Kidney (tissue), 14 donors: ENCODE data around the gene DBT. TPM values are rescaled to one million over a fixed set of nuclear protein-coding genes. Genes with fewer than 3 reads are reported as not detected.
"Not testable (repeated sequence)": the region's sequence is repeated elsewhere in the genome, so short reads cannot be mapped to it uniquely, and the experiment has no call there.

ENCODE experiments used
- DNase-seq, 5 donors: peaks; one replicate each; pipeline ENCODE4 v3.0.0-alpha.2; 2013 to 2020
- FAIRE-seq: peaks from 2 replicates; lab custom pipeline; 2012; peaks lifted over from hg19 to GRCh38; lab: Jason Lieb, UNC
- H3K27ac ChIP-seq, 2 donors: one replicate each; pipeline ENCODE4 v1.7.0; 2013; ENCODE audit warnings: low read depth in 2 of 2, low read length in 2 of 2, inconsistent platforms in 1 of 2
- H3K27me3 ChIP-seq: one replicate; pipeline ENCODE4 v1.7.1; 2013; ENCODE audit warnings: low read length, inconsistent platforms; ENCODE audit not compliant: control insufficient read depth, insufficient read depth
- H3K36me3 ChIP-seq, 3 donors: one replicate each; pipeline versions ENCODE4 v1.7.0 to v1.7.1; 2013; ENCODE audit warnings: low read length in 3 of 3, control low read depth in 1 of 3, inconsistent platforms in 1 of 3; ENCODE audit not compliant: insufficient read depth in 3 of 3, control insufficient read depth in 2 of 3
- H3K4me1 ChIP-seq, 3 donors: one replicate each; pipeline versions ENCODE4 v1.7.0 to v1.7.1; 2013; ENCODE audit warnings: low read length in 3 of 3, inconsistent platforms in 1 of 3, low read depth in 1 of 3; ENCODE audit not compliant: control insufficient read depth in 2 of 3, insufficient read depth in 2 of 3
- H3K4me3 ChIP-seq, 3 donors: one replicate each; pipeline versions ENCODE4 v1.7.0 to v1.8.1; 2013; ENCODE audit warnings: low read length in 3 of 3, control low read depth in 1 of 3, inconsistent platforms in 1 of 3
- H3K9ac ChIP-seq, 3 donors: one replicate each; pipeline versions ENCODE4 v1.7.0 to v1.7.1; 2013; ENCODE audit warnings: low read length in 3 of 3, control low read depth in 1 of 3, inconsistent platforms in 1 of 3
- H3K9me3 ChIP-seq, 3 donors: one replicate each; pipeline versions ENCODE4 v1.7.0 to v1.7.1; 2013; ENCODE audit warnings: low read length in 3 of 3, control low read depth in 1 of 3, inconsistent platforms in 1 of 3; ENCODE audit not compliant: control insufficient read depth in 2 of 3, insufficient read depth in 1 of 3
- intact Hi-C: fragments of 100-400 bp; cut with DNase I; formaldehyde crosslinking; loops from one replicate; pipeline ENCODE4 v1.11.1; 2022
- polyA plus RNA-seq: library from polyadenylated mRNA; stranded (reverse); fragments of 350-450 nt; fragmentation: Illumina TruSeq; extraction: RNeasy Lipid Tissue Mini Kit (QIAGEN cat#74804); gene quantifications from one replicate; pipeline ENCODE4 v1.2.3, GENCODE V29; 2014; ENCODE audit warnings: low read depth, low replicate concordance; ENCODE audit not compliant: insufficient read depth
- total RNA-seq: library from RNA; stranded (reverse); fragmentation: NEBNext Ultra II Directional; extraction: Animal tissue kit (Norgen Biotek cat#: 25700); gene quantifications from one replicate; pipeline ENCODE4 v1.2.1, GENCODE V29; 2021
- TF ChIP-seq, protein P1 (sequence below): IDR thresholded peaks from 3 replicates; pipeline ENCODE4 v1.5.1; 2012; ENCODE audit warnings: mild to moderate bottlenecking, moderate library complexity, borderline replicate concordance; ENCODE audit not compliant: insufficient read depth; ENCODE audit errors: extremely low read depth
- donor health status: control.
- donor health status: control.
- donor health status: control.
- donor health status: control.
- donor health status: control.
- donor health status: DM: yes; HTN: yes; CAD: no.
- donor health status: Normal renal cell carcinoma (clear cell type).

DBT gene
- total and polyA plus RNA-seq, 2 donors from 2014 or later = 7.7 to 18.7 TPM

DNA sequence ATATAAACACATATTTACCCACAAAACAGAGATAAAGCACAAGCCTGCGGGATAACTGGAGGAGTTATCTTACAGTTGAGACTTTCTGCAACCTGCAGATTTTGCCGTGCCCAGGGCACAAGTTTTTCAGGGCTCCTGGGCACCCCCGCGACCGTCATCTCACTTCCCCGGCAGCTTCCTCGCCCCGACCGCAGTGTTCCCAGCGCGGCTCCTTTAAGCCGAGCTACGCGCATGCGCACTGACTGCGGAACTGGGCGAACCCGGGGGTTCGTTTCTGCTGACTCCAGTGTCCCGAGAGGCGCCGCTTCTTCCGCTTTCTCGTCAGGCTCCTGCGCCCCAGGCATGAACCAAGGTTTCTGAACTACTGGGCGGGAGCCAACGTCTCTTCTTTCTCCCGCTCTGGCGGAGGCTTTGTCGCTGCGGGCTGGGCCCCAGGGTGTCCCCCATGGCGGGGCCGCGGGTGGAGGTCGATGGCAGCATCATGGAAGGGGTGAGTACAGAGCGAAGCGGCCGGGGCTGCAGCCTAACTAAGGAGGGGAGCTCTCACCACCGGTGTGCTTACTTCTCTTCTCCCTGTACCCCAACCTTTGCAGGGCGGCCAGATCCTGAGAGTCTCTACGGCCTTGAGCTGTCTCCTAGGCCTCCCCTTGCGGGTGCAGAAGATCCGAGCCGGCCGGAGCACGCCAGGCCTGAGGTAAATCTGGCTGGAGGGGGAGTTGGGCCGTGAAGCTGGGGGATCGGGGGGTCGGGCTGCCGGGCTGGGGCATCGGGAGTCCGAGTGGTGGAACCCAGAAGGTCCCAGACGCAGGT lies 16.5 kb upstream of the DBT start, which contains the start of gene RTCA:
TSS of gene RTCA (plus strand) at position 286 of the 810 bp plus-strand sequence. CDS start at position 446, 160 bp downstream.
- Histone ChIP-seq H3K4me3 (peak within 1 kb of the TSS; percentile 87 to 98 (median 92)), H3K27ac (peak within 1 kb of the TSS; percentile 71 to 81), H3K9me3 (peaks cover 0 to 9% (median 0%) of the 10 kb centered on the region in 3 donors), H3K27me3 (no peaks in the 10 kb centered on the region), H3K4me1 (peaks cover 0 to 16% (median 6%) of the 10 kb centered on the region in 3 donors), H3K9ac (peak within 1 kb of the TSS; percentile 72 to 97 (median 81)), H3K36me3 (peaks cover 9 to 19% (median 10%) of the 10 kb centered on the region in 3 donors)
- TF ChIP-seq, protein P1, sequence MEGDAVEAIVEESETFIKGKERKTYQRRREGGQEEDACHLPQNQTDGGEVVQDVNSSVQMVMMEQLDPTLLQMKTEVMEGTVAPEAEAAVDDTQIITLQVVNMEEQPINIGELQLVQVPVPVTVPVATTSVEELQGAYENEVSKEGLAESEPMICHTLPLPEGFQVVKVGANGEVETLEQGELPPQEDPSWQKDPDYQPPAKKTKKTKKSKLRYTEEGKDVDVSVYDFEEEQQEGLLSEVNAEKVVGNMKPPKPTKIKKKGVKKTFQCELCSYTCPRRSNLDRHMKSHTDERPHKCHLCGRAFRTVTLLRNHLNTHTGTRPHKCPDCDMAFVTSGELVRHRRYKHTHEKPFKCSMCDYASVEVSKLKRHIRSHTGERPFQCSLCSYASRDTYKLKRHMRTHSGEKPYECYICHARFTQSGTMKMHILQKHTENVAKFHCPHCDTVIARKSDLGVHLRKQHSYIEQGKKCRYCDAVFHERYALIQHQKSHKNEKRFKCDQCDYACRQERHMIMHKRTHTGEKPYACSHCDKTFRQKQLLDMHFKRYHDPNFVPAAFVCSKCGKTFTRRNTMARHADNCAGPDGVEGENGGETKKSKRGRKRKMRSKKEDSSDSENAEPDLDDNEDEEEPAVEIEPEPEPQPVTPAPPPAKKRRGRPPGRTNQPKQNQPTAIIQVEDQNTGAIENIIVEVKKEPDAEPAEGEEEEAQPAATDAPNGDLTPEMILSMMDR = no peak
- intact Hi-C loops = no loop called here
- no peak for FAIRE-seq
- DNase-seq = peak; percentile 95 to 99 (median 97)

GRCh38 chr1:100265562-100265930 lies 15.9 kb upstream of the DBT start:
- TF ChIP-seq, protein P1 = no peak
- no peak for FAIRE-seq
- H3K4me1 ChIP-seq = peaks cover 0 to 16% (median 6%) of the 10 kb centered on the region in 3 donors
- no peaks in the 10 kb centered on the region for H3K27me3 ChIP-seq
- H3K9me3 ChIP-seq = peaks cover 0 to 11% (median 0%) of the 10 kb centered on the region in 3 donors
- peak overlapping the region; percentile 71 to 81 for H3K27ac ChIP-seq
- no peak for DNase-seq
- peak overlapping the region; percentile 87 to 98 (median 92) for H3K4me3 ChIP-seq
- intact Hi-C loops = no loop called here
- H3K9ac ChIP-seq = peak overlapping the region; percentile 72 to 97 (median 75)
- peaks cover 6 to 14% (median 8%) of the 10 kb centered on the region in 3 donors for H3K36me3 ChIP-seq

DNA sequence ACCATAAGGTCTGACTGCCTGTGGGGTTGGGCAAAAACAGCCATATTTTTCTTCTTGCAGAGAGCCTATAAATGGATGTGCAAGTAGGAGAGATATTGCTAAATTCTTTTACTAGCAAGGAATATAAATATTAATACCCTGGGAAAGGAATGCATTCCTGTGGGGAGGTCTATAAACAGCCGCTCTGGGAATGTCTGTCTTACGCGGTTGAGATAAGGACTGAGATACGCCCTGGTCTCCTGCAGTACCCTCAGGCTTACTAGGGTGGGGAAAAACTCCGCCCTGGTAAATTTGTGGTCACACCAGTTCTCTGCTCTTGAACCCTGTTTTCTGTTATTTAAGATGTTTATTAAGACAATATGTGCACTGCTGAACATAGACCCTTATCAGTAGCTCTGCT lies 14.4 kb upstream of the DBT start:
- DNase-seq, H3K9ac ChIP-seq, FAIRE-seq, H3K4me3 ChIP-seq, intact Hi-C loops, H3K27me3 ChIP-seq, H3K27ac ChIP-seq, H3K36me3 ChIP-seq: not testable (repeated sequence)
- Histone ChIP-seq H3K4me1 (peaks cover 0 to 16% (median 6%) of the 10 kb centered on the region in 3 donors), H3K9me3 (peaks cover 0 to 11% (median 0%) of the 10 kb centered on the region in 3 donors)

- FAIRE-seq (no peak), DNase-seq (no peak)
- TF ChIP-seq, protein P1 = no peak
- H3K27ac ChIP-seq = no peak overlapping the region
- no peak overlapping the region for H3K4me3 ChIP-seq
- no peaks in the 10 kb centered on the region for H3K36me3 ChIP-seq
- no peak overlapping the region for H3K9ac ChIP-seq
- H3K4me1 ChIP-seq = peaks cover 0 to 3% (median 0%) of the 10 kb centered on the region in 3 donors
- H3K27me3 ChIP-seq = no peaks in the 10 kb centered on the region
- intact Hi-C loops = no loop called here
- H3K9me3 ChIP-seq = peaks cover 0 to 11% (median 0%) of the 10 kb centered on the region in 3 donors
Measured at GRCh38 chr1:100261686-100262085, 12.1 kb upstream of the DBT start.

GRCh38 chr1:100258427-100258826 lies 8.8 kb upstream of the DBT start:
- FAIRE-seq, H3K27ac ChIP-seq, H3K36me3 ChIP-seq, H3K4me3 ChIP-seq, intact Hi-C loops, H3K9me3 ChIP-seq, H3K4me1 ChIP-seq, DNase-seq, H3K27me3 ChIP-seq, H3K9ac ChIP-seq: not testable (repeated sequence)

- H3K27me3 ChIP-seq, H3K9ac ChIP-seq, H3K4me3 ChIP-seq, H3K9me3 ChIP-seq, DNase-seq, H3K27ac ChIP-seq, H3K36me3 ChIP-seq, FAIRE-seq, H3K4me1 ChIP-seq, intact Hi-C loops: not testable (repeated sequence)
Measured at GRCh38 chr1:100256273-100256672, 6.6 kb upstream of the DBT start.
